ENCODE data around the gene PFN2.

PFN2 gene

GRCh38 chr3:149969110-149969939 lies 1.4 kb downstream of the PFN2 start:
- peak; percentile 63 for DNase-seq (ENCODE audit: low spot score)
- peak; percentile 29; the same call in 1 of the 2 replicates for TF ChIP-seq CTCF (conservative IDR thresholded peaks at IDR 0.05; ENCODE audit: low read depth)
- POLR2A ChIA-PET (ENCODE audit: low non-redundant PET), result interaction anchor here (0.7 kb wide), 1 partner anchor 190 kb away, joined by 6 read pairs; no protein-coding TSS in a partner anchor
- H3K27ac ChIP-seq, result peak overlapping the region; percentile 95
- CTCF ChIA-PET, result interaction anchor here (0.7 to 0.9 kb wide), 2 partner anchors 142 to 215 kb away, joined by 4 to 5 read pairs; no protein-coding TSS in a partner anchor

GRCh38 chr3:149968216-149968615 lies 2.5 kb downstream of the PFN2 start:
- CTCF ChIA-PET, result interaction anchor here (0.7 to 2.3 kb wide), 3 partner anchors 32 to 314 kb away, joined by 5 to 21 read pairs (median 6); no protein-coding TSS in a partner anchor
- TF ChIP-seq CTCF (conservative IDR thresholded peaks at IDR 0.05; ENCODE audit: low read depth), result no peak
- no peak overlapping the region for H3K27ac ChIP-seq
- POLR2A ChIA-PET (ENCODE audit: low non-redundant PET), result no interaction called here
- DNase-seq (ENCODE audit: low spot score), result peak; percentile 27

GRCh38 chr3:149967086-149967685 lies 3.5 kb downstream of the PFN2 start:
- peak; percentile 68 for TF ChIP-seq CTCF (conservative IDR thresholded peaks at IDR 0.05; ENCODE audit: low read depth)
- H3K27ac ChIP-seq, result no peak overlapping the region
- ChIA-PET POLR2A (ENCODE audit: low non-redundant PET) (no interaction called here), CTCF (interaction anchor here (0.5 to 2.3 kb wide), 9 partner anchors 17 to 1088 kb away, joined by 3 to 21 read pairs (median 4); no protein-coding TSS in a partner anchor)
- peak; percentile 25 for DNase-seq (ENCODE audit: low spot score)

GRCh38 chr3:149965278-149965677 lies 5.4 kb downstream of the PFN2 start:
- ChIA-PET CTCF (interaction anchor here (0.7 to 1.5 kb wide), 3 partner anchors 29 to 263 kb away, joined by 3 read pairs; no protein-coding TSS in a partner anchor), POLR2A (ENCODE audit: low non-redundant PET) (no interaction called here)
- no peak overlapping the region for H3K27ac ChIP-seq
- no peak for DNase-seq (ENCODE audit: low spot score)
- no peak for TF ChIP-seq CTCF (conservative IDR thresholded peaks at IDR 0.05; ENCODE audit: low read depth)

- no peak overlapping the region for H3K27ac ChIP-seq
- ChIA-PET POLR2A (ENCODE audit: low non-redundant PET) (no interaction called here), CTCF (no interaction called here)
- no peak for TF ChIP-seq CTCF (conservative IDR thresholded peaks at IDR 0.05; ENCODE audit: low read depth)
- DNase-seq (ENCODE audit: low spot score), result no peak
Measured at GRCh38 chr3:149964291-149964690, 6.4 kb downstream of the PFN2 start.

GRCh38 chr3:149963485-149963884 lies 7.2 kb downstream of the PFN2 start:
- TF ChIP-seq CTCF (conservative IDR thresholded peaks at IDR 0.05; ENCODE audit: low read depth), result no peak
- ChIA-PET POLR2A (ENCODE audit: low non-redundant PET) (no interaction called here), CTCF (interaction anchor here (0.6 to 0.9 kb wide), 2 partner anchors 178 to 221 kb away, joined by 3 read pairs; no protein-coding TSS in a partner anchor)
- no peak overlapping the region for H3K27ac ChIP-seq
- no peak for DNase-seq (ENCODE audit: low spot score)
